ENCODE measurements around the gene SPRN. TPM values are rescaled to one million over a fixed set of nuclear protein-coding genes. Genes with fewer than 3 reads are reported as not detected.

Gene SPRN, protein sequence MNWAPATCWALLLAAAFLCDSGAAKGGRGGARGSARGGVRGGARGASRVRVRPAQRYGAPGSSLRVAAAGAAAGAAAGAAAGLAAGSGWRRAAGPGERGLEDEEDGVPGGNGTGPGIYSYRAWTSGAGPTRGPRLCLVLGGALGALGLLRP
- not detected in 2 replicates for total RNA-seq

DNA sequence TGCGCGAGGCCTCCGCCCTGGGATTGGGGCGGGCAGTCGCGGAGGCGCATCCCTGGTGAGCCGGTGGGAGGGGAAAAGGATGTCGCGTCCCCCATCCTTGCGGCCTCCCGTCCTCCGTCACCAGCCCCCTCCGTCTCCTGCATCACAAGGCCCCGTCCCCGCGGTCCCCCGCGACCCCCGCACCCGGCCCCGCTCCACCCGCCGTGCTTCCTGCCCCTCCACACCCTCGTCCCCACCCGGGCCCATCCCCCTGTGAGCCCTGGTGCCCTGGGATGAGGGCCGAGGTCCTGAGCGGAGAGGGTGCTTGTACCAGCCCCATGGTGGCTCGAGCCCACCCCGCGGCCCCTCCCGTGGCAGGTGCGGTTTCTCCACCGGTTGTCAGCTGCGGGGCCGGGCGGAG lies at the start of gene SPRN:
Gene SPRN, minus strand, starts transcription at position 25 of the 400 bp plus-strand sequence. CDS start 944 bp downstream, outside the sequence.

DNA sequence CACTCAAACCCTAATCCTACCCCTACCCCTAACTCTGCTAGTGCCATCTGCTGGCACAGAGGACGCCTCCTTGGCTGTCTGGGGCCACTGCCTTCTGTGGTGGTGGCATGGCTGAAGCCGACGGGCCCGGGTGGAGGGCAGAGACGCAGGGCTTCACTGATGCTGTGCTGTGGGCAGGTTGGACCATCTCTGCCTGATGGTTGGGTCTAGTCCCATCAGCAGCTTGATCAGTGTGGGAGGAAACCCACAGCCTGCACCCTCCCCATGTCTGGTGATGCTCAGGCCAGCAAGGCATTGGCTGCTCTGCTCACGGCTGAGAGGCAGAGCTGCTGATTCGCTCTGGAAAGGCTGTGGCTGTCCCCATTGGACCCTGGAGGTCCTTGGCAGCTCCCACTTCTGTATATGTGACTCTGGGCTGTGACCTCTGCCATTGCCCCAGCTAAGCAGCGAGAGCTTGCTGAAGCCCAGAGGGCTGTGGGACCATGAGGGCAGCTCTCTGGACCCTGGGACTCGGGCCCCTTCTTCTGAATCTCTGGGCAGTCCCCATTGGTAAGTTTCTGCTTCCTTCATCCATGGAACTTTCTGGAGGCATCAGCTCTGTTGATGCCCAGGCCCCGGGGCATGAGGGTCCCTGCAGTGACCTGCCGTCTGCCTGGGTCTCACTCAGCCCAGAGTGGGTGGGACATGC lies 29.2 kb upstream of the SPRN start, which contains the start of gene SCART1:
Gene SCART1, plus strand, starts transcription at position 430 of the 688 bp plus-strand sequence. Its CDS starts 53 bp downstream, at position 483.

DNA sequence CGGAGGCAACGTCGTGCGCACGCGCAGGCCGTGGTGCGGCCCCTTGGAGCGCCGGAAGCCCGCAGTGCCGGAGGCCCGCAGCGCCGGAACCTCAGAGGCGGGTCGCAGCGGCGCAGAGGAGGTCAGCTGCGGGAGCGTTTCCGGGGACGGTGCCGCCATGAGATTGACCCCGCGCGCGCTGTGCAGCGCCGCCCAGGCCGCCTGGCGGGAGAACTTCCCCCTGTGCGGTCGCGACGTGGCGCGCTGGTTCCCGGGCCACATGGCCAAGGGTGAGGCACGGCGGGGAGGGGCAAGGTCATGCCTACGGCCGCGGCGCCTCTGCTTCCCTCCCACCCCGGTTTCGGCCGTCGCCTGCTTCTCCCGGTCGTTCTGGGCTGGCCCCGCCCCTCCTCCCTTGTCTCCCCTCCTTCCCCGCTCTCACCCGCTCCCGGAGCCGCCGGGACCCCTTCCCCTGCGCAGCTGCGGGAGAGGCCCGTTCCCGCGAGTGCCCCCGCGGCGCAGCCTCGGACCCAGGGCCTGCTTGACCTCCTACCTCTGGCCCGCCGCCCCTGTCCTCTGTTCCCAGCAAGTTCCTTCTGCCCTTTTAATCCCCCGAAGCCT lies 30.3 kb downstream of the SPRN start, which contains the start of gene MTG1:
Gene MTG1, plus strand, starts transcription at position 94 of the 600 bp plus-strand sequence. Its CDS starts 64 bp downstream, at position 158.

DNA sequence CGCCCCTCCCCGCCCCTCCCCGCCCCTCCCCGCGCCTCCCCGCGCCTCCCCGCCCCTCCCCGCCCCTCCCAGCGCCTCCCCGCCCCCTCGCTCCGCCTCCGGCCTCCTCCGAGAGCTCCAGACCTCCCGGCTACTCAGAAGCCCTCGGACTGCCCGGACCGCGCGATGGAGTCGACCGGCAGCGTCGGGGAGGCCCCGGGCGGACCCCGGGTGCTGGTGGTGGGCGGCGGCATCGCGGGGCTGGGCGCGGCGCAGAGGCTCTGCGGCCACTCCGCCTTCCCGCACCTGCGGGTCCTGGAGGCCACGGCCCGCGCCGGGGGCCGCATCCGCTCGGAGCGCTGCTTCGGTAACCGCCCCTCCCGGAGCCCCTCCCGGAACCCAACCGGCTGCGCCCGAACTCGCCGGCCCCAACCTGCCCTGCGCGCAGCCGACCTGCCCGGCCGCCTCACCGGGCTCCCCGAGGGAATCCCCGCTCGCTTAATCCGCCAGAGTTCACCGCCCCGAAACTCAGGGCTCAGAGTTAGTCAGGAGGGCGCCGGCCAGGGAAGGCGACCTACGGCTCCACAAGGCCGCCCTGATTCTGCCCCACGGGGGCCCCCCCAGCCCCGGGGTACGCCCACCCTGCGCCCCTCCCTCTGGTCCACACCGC lies 45.1 kb downstream of the SPRN start, which contains the start of gene PAOX:
Gene PAOX, plus strand, starts transcription at position 111 of the 649 bp plus-strand sequence. Its CDS starts 55 bp downstream, at position 166.

DNA sequence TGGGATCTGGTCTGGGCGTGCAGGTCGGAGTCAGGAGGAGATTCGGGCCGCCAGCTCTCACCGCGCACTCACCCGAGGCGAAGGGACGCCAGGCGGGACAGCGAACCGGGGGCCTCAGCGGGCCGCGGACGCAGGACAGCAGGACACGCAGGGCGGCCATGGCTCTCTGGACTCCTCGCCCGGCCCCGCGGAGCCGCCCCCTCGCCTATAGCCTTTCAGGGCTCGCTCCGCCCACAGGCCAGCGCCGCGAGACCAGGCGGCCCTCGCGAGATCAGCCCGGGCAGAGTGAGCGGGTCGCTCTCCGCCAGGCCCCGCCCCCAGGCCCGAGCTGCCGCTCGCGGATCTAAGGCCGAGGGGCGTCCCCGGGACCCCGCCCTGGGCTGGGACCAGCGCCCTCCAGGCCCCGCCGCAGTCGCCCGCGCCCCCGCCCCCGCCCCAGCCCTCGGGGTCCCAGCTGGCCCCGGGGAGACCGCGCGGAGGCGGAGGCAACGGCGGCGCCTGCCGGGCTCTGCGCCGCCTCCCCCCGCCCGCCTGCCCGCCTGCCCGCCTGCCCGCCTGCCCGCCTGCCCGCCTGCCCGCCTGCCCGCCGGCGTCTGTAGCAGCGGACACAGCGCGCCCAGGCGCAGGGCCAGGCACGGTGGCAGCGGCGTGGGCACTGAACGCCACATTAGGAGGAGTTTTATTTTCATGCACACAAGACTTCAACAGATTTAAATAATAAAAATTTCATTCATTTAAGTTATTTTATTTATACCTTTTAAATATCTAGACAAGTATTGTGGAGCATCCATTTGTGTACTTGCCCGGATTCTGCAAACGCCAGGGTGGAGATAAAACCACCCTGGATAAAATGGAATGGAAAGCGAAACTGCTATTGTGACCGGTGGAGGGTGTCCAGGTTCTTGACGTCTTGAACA lies 51.0 kb downstream of the SPRN start, which contains the start of gene ECHS1:
Gene ECHS1, minus strand, starts transcription at position 181 of the 917 bp plus-strand sequence. Its CDS starts 21 bp downstream, at position 160.

Other genes starting within 250 kb of the SPRN start
- gene UTF1, start 194.4 kb downstream of the SPRN start, total RNA-seq: not detected in 2 replicates
- gene VENTX, start 186.8 kb downstream of the SPRN start, total RNA-seq: not detected in 2 replicates
- 0.65 and 1.6 TPM in 2 replicates for gene ADAM8, start 147.8 kb downstream of the SPRN start, total RNA-seq
- gene TUBGCP2, start 115.8 kb downstream of the SPRN start, total RNA-seq: 37.1 and 51.0 TPM in 2 replicates
- 17.3 and 20.9 TPM in 2 replicates for gene ZNF511, start 115.7 kb downstream of the SPRN start, total RNA-seq
- not detected in 2 replicates for gene CALY, start 87.7 kb downstream of the SPRN start, total RNA-seq
- gene PRAP1, start 77.3 kb downstream of the SPRN start, total RNA-seq: not detected in 2 replicates
- gene FUOM, start 66.6 kb downstream of the SPRN start, total RNA-seq: 13.3 and 18.1 TPM in 2 replicates
- gene ECHS1, start 51.3 kb downstream of the SPRN start, total RNA-seq: 59.1 and 71.9 TPM in 2 replicates
- 6.0 and 6.9 TPM in 2 replicates for gene PAOX, start 45.4 kb downstream of the SPRN start, total RNA-seq
- gene MTG1, start 30.5 kb downstream of the SPRN start, total RNA-seq: 34.6 and 48.5 TPM in 2 replicates
- 0.49 and 1.2 TPM in 2 replicates for gene SCART1, start 29.3 kb upstream of the SPRN start, total RNA-seq
- 0.16 and 0.63 TPM in 2 replicates for gene CYP2E1, start 102.7 kb upstream of the SPRN start, total RNA-seq
- 0.13 and 0.16 TPM in 2 replicates for gene SYCE1, start 141.0 kb upstream of the SPRN start, total RNA-seq
- gene FRG2B, start 202.2 kb upstream of the SPRN start, total RNA-seq: not detected in 2 replicates